GM06990 (cell line): ENCODE data around the gene YKT6.

Experiments
- DNase-seq: peaks from one replicate; pipeline ENCODE4 v3.0.0-alpha.2; 2011; ENCODE audit not compliant: insufficient read length; ENCODE audit errors: extremely low read depth
- H3K27me3 ChIP-seq: replicated peaks from 2 replicates; pipeline ENCODE4 v1.6.0; 2011; ENCODE audit warnings: low read length; ENCODE audit not compliant: control insufficient read depth, insufficient read depth
- H3K36me3 ChIP-seq: 2 replicates; pipeline ENCODE4 v1.5.1; 2011; ENCODE audit warnings: low read length; ENCODE audit not compliant: control insufficient read depth, insufficient read depth
- H3K4me3 ChIP-seq: replicated peaks from 2 replicates; pipeline ENCODE4 v1.5.1; 2011; ENCODE audit warnings: low read depth, mild to moderate bottlenecking, control low read depth, low read length
- CTCF ChIP-seq: IDR thresholded peaks from 2 replicates; pipeline ENCODE4 v1.5.1; 2011; ENCODE audit warnings: low read length, control low read depth, mild to moderate bottlenecking, inconsistent platforms; ENCODE audit not compliant: insufficient read depth, poor library complexity, severe bottlenecking

The YKT6 gene

GRCh38 chr7:44227911-44228310, 27.1 kb downstream of the YKT6 start:
- no peaks in the 10 kb centered on the region for H3K36me3 ChIP-seq
- no peak for TF ChIP-seq CTCF
- no peak for DNase-seq
- H3K27me3 ChIP-seq: no peaks in the 10 kb centered on the region; the same call in 1 of the 2 replicates
- no peak overlapping the region for H3K4me3 ChIP-seq

- no peak for DNase-seq
- H3K27me3 ChIP-seq: no peaks in the 10 kb centered on the region; the same call in 1 of the 2 replicates
- no peak overlapping the region for H3K4me3 ChIP-seq
- H3K36me3 ChIP-seq: no peaks in the 10 kb centered on the region
- TF ChIP-seq CTCF: no peak
Measured at GRCh38 chr7:44228571-44229350, 28.0 kb downstream of the YKT6 start.

GRCh38 chr7:44229546-44230105, 28.8 kb downstream of the YKT6 start:
- Histone ChIP-seq H3K27me3 (no peaks in the 10 kb centered on the region; the same call in 1 of the 2 replicates), H3K36me3 (no peaks in the 10 kb centered on the region), H3K4me3 (no peak overlapping the region)
- no peak for TF ChIP-seq CTCF
- no peak for DNase-seq

GRCh38 chr7:44230286-44230685, 29.5 kb downstream of the YKT6 start:
- TF ChIP-seq CTCF: no peak
- Histone ChIP-seq H3K4me3 (no peak overlapping the region), H3K27me3 (no peaks in the 10 kb centered on the region; the same call in 1 of the 2 replicates), H3K36me3 (no peaks in the 10 kb centered on the region)
- DNase-seq: no peak

- no peak for TF ChIP-seq CTCF
- DNase-seq: no peak
- no peak overlapping the region for H3K4me3 ChIP-seq
- H3K27me3 ChIP-seq: no peaks in the 10 kb centered on the region; the same call in 1 of the 2 replicates
- no peaks in the 10 kb centered on the region for H3K36me3 ChIP-seq
Measured at GRCh38 chr7:44231088-44231487, 30.3 kb downstream of the YKT6 start.
